ENCODE results near the gene SERPINE3.

DNA sequence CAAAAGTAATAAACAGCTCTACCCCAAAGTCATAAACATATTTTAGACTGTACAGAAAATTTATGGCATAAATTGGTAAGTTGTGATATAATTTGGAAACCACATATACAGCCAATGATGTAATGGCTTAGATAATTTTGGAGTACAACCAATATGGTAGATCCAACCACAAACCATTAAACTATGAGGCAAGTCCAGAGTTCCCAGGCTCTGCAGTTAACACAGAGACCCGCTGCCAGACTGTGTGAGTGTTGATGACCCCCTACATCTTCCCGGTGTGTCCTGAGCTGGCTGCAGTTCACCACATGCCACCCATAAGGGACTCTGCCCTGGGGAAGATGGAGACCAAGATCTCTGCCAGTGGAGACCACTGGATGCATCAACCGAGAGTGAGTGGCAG, 9.9 kb upstream of the SERPINE3 start:
- TF ChIP-seq, protein P1, sequence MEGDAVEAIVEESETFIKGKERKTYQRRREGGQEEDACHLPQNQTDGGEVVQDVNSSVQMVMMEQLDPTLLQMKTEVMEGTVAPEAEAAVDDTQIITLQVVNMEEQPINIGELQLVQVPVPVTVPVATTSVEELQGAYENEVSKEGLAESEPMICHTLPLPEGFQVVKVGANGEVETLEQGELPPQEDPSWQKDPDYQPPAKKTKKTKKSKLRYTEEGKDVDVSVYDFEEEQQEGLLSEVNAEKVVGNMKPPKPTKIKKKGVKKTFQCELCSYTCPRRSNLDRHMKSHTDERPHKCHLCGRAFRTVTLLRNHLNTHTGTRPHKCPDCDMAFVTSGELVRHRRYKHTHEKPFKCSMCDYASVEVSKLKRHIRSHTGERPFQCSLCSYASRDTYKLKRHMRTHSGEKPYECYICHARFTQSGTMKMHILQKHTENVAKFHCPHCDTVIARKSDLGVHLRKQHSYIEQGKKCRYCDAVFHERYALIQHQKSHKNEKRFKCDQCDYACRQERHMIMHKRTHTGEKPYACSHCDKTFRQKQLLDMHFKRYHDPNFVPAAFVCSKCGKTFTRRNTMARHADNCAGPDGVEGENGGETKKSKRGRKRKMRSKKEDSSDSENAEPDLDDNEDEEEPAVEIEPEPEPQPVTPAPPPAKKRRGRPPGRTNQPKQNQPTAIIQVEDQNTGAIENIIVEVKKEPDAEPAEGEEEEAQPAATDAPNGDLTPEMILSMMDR (IDR thresholded peaks at IDR 0.05; ENCODE audit: low read length), result no peak
- no peak for TF ChIP-seq EZH2phosphoT487 (IDR thresholded peaks at IDR 0.05; ENCODE audit: low read length)

All from MM.1S (cell line).